ENCODE data around the gene DMBT1. TPM values are rescaled to one million over a fixed set of nuclear protein-coding genes. Genes with fewer than 3 reads are reported as not detected.

Gene DMBT1
- total RNA-seq, 1 donor = not detected

DNA sequence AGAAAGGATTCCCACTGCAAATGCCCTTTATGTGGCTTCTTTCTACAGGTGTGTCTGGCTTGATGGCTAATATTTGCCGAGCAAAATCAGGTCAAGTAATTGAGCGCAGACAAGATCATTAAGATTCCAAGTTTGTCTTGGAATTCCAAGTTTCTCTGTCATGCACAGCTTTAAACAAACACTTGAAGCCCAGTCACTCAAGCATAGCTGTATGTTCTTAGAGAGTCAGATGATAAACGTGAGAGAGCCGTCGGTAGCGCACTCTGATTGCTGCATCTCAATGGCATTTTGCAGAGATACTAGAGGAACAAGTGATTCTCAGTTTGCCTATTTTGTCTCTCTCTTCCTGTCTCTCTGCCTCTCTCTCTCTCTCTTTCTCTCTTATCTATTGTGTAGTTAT lies 658 bp downstream of the DMBT1 start:
- no peak overlapping the region for H3K4me3 ChIP-seq (ENCODE audit: low read depth, low read length)
- no peak for DNase-seq (ENCODE audit: low read depth)
- TF ChIP-seq, protein P1, sequence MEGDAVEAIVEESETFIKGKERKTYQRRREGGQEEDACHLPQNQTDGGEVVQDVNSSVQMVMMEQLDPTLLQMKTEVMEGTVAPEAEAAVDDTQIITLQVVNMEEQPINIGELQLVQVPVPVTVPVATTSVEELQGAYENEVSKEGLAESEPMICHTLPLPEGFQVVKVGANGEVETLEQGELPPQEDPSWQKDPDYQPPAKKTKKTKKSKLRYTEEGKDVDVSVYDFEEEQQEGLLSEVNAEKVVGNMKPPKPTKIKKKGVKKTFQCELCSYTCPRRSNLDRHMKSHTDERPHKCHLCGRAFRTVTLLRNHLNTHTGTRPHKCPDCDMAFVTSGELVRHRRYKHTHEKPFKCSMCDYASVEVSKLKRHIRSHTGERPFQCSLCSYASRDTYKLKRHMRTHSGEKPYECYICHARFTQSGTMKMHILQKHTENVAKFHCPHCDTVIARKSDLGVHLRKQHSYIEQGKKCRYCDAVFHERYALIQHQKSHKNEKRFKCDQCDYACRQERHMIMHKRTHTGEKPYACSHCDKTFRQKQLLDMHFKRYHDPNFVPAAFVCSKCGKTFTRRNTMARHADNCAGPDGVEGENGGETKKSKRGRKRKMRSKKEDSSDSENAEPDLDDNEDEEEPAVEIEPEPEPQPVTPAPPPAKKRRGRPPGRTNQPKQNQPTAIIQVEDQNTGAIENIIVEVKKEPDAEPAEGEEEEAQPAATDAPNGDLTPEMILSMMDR (IDR thresholded peaks at IDR 0.05; ENCODE audit: insufficient read depth, low read depth, low read length) = no peak

DNA sequence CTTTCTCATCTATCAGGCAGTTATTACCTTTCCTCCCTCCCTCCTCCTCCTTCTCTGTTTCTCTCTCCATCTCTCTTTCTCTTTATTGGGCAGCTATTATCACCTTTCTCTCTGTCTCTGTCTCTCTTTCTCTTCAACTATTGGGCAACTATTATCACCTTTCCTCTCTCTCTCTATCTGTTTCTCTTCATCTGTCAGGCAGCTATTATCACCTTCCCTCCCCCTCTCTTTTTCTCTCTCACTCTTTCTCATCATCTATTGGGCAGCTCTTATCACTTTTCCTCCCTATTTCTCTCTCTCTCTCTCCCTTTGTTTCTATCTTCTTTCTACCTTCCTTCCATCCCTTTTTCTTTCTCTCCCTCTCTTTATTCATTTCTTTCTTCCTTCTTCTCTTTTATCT lies 1.2 kb downstream of the DMBT1 start:
- H3K4me3 ChIP-seq (ENCODE audit: low read depth, low read length) = no peak overlapping the region
- TF ChIP-seq, protein P1 (IDR thresholded peaks at IDR 0.05; ENCODE audit: insufficient read depth, low read depth, low read length) = no peak
- no peak for DNase-seq (ENCODE audit: low read depth)

DNA sequence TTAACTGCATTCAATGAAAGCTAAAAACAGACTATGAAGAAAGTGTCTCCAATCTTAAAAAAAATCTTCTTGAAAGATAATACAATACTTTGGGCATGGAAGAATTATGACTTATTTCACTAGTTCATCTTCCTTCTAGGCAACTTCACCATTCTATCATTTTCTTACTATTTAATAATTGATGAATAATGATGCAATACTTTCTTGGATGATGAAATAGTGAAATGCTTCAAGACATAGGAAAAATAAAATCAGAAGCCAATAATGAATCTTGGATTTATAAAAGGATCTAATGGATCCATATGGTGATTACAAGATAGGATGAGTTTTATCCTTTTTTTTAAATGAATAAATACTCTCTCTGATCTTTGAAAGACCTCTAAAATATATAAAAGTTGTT lies 4.4 kb downstream of the DMBT1 start:
- TF ChIP-seq, protein P1 (IDR thresholded peaks at IDR 0.05; ENCODE audit: insufficient read depth, low read depth, low read length) = no peak
- no peak for DNase-seq (ENCODE audit: low read depth)
- H3K4me3 ChIP-seq (ENCODE audit: low read depth, low read length) = no peak overlapping the region

- DNase-seq (ENCODE audit: low read depth) = peak; percentile 83
- TF ChIP-seq, protein P1 (IDR thresholded peaks at IDR 0.05; ENCODE audit: insufficient read depth, low read depth, low read length) = peak; percentile 84
- H3K4me3 ChIP-seq (ENCODE audit: low read depth, low read length) = peak overlapping the region; percentile 34
Observed at GRCh38 chr10:122565766-122566206, 5.2 kb downstream of the DMBT1 start.

DNA sequence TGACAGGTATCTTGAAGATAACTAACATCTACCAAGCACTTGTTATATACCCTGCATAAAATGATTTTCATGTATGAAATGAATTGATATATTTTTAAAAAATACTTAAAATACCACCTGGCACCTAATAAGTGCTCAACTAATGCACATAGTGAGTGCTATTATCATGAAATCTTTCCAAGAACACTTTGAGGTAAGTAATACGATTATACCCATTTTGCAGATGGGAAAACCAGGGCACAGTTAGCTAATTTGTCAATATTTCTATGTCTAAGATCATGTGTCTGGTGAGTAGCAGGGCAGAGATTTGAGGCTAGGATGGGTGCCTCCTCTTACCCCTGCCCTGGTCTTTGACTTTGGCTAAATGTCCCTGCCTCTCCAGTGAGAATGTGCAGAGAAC lies 6.1 kb downstream of the DMBT1 start:
- TF ChIP-seq, protein P1 (IDR thresholded peaks at IDR 0.05; ENCODE audit: insufficient read depth, low read depth, low read length) = no peak
- DNase-seq (ENCODE audit: low read depth) = no peak
- no peak overlapping the region for H3K4me3 ChIP-seq (ENCODE audit: low read depth, low read length)

GRCh38 chr10:122567056-122567660 lies 6.6 kb downstream of the DMBT1 start:
- TF ChIP-seq, protein P1 (IDR thresholded peaks at IDR 0.05; ENCODE audit: insufficient read depth, low read depth, low read length) = peak; percentile 61
- DNase-seq (ENCODE audit: low read depth) = peak; percentile 4
- H3K4me3 ChIP-seq (ENCODE audit: low read depth, low read length) = no peak overlapping the region

GRCh38 chr10:122568551-122568950 lies 8.0 kb downstream of the DMBT1 start:
- TF ChIP-seq, protein P1 (IDR thresholded peaks at IDR 0.05; ENCODE audit: insufficient read depth, low read depth, low read length) = no peak
- no peak overlapping the region for H3K4me3 ChIP-seq (ENCODE audit: low read depth, low read length)
- no peak for DNase-seq (ENCODE audit: low read depth)
